ENCODE data around the gene GYS1.
A peak's percentile ranks its signal among the peaks of the same experiment; 100 is the strongest.
"Not testable (repeated sequence)": the region's sequence is repeated elsewhere in the genome, so short reads cannot be mapped to it uniquely, and the experiment has no call there.

The GYS1 gene

DNA sequence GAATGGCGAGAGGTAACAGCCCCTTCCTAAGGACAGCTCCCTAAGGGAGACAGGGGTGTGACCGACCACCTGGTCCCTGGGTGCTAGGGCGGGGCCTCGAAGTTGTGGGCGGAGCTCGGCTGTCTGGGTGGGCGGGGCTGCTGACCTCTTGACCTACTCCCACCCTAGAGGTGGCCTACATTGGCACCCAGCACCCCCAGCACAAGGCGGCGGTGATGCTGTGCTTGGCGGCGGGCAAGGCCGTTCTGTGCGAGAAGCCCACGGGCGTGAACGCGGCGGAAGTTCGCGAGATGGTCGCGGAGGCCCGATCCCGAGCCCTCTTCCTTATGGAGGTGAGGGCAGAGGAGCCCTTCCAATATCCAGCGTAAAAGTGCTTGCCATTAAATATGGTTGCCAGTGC is 57.2 kb downstream of the GYS1 start:
- no peak for DNase-seq

- DNase-seq = no peak
These were observed 58.3 kb downstream of the GYS1 start for GRCh38 chr19:48934837-48935236.

- DNase-seq = peak; percentile 30
These were observed 59.7 kb downstream of the GYS1 start, which contains the start of gene DHDH for GRCh38 chr19:48933382-48933932. DHDH (plus strand) TSS chr19:48933699; CDS start chr19:48933722, 23 bp downstream.

GRCh38 chr19:48928164-48929025 is 64.7 kb downstream of the GYS1 start:
- DNase-seq = no peak

- not testable (repeated sequence) for DNase-seq
These were observed 65.4 kb downstream of the GYS1 start for GRCh38 chr19:48927692-48928091.

DNA sequence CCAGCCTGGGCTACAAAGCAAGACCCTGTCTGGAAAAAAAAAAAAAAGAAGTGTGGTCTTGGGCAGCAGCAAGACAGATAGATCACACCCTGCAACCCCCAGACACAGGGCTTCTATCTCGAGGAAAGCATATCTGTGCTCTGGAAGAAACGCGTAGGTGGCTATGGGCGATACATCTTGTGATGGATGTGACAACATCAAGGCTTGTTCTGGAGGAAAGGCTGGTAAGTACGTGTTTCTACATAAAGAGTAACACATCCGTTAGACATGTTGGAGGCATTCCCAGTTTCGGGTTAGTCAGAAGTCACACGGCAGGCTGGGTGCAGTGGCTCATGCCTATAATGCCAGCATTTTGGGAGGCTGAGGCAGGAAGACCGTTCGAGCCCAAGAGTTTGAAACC is 66.2 kb downstream of the GYS1 start:
- DNase-seq = no peak

- DNase-seq = not testable (repeated sequence)
These were observed 67.2 kb downstream of the GYS1 start for GRCh38 chr19:48925890-48926289.

GRCh38 chr19:48925240-48925843 is 67.8 kb downstream of the GYS1 start:
- no peak for DNase-seq

GRCh38 chr19:48922548-48923490 is 70.3 kb downstream of the GYS1 start:
- no peak for DNase-seq

- DNase-seq = no peak
These were observed 71.2 kb downstream of the GYS1 start for GRCh38 chr19:48921721-48922500.

DNA sequence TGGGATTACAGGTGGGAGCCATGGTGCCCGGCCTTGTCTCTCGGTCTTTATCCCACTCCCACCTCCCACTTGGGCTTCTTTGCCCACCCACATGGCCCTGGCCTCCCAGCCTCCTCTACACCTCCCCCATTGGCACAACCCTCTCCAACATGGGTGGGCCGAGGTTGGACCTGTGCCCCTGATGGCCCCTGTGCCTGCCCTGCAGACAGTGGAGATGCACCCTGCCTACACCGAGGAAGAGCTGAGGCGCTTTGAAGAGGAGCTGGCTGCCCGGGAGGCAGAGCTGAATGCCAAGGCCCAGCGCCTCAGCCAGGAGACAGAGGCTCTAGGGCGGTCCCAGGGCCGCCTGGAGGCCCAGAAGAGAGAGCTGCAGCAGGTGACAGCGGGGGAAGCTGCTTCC is 72.2 kb downstream of the GYS1 start:
- no peak for DNase-seq

DNA sequence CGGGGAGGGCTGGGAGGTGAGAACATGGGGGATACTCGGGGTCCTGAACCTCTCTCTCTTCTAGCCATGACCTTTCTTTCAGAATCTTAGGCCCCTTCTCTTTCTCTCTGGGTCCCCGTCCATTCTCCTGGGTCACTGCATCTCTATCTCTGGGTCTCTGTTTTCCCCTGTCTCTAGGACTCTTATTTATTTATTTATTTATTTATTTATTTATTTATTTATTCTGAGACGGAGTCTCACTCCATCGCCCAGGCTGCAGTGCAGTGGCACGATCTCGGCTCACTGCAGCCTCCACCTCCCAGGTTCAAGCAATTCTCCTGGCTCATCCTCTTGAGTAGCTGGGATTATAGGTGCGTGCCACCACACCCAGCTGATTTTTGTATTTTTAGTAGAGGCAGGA is 73.8 kb downstream of the GYS1 start:
- DNase-seq = not testable (repeated sequence)

DNA sequence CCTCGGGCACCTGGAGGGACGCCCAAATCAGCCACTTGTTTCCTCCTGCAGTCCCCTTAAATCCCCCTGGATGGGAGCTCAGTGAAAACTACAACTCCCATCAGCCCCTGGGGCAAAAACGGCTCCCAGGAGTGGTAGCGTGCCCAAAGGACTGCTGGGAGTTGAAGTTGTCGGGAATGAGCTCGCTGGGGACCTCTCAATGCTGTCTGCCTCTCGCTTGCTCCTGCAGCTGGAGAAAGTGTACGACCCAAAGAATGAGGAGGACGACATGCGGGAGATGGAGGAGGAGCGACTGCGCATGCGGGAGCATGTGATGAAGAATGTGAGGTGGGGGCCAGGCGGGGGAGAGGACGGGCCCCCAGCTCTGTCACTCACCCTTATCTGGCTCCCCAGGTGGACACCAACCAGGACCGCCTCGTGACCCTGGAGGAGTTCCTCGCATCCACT is 74.3 kb downstream of the GYS1 start:
- DNase-seq = no peak

Data from midbrain (tissue), 1 donor.